Measurements from ENCODE around the gene MAOB. TPM values are rescaled to one million over a fixed set of nuclear protein-coding genes. Genes with fewer than 3 reads are reported as not detected.

The MAOB gene
- total RNA-seq, 2 experiments from 2014 or later: not detected

Other genes with a start within 250 kb of the MAOB start
- gene MAOA, start 226.2 kb downstream of the MAOB start, total RNA-seq: 1 to 10 TPM; 2.5 to 6.5 TPM
- not detected for gene NDP, start 90.9 kb upstream of the MAOB start, total RNA-seq